GM23338 (cell line): ENCODE data around the gene CAMSAP1. TPM values are rescaled to one million over a fixed set of nuclear protein-coding genes. Genes with fewer than 3 reads are reported as not detected.

Experiments
- ATAC-seq: fragments of 200-7000 bp; cut with Tn5 transposase; 3 replicates; pipeline ENCODE4 v1.9.1; 2020
- DNase-seq: peaks from one replicate; pipeline ENCODE4 v3.0.0-alpha.2; 2015; ENCODE audit warnings: low spot score
- H2AFZ ChIP-seq: fragments of 200-600 bp; sonication (generic); 2 replicates; pipeline ENCODE4 v1.8.0; 2016; ENCODE audit warnings: antibody characterized with exemption, mild to moderate bottlenecking, moderate library complexity
- H3F3A ChIP-seq: fragments of 200-600 bp; sonication (generic); replicated peaks from 2 replicates; pipeline ENCODE4 v1.8.0; 2017; ENCODE audit warnings: antibody characterized with exemption, mixed run types, low read depth
- H3K27ac ChIP-seq: fragments of 200-600 bp; sonication (generic); 2 replicates; pipeline ENCODE4 v1.6.1; 2016; ENCODE audit warnings: low read depth
- H3K27me3 ChIP-seq: fragments of 200-600 bp; sonication (generic); 2 replicates; pipeline ENCODE4 v1.8.0; 2016; ENCODE audit warnings: mild to moderate bottlenecking, mixed run types, moderate library complexity; ENCODE audit not compliant: insufficient read depth
- H3K36me3 ChIP-seq: fragments of 200-600 bp; sonication (generic); 2 replicates; pipeline ENCODE4 v1.8.0; 2016; ENCODE audit warnings: mild to moderate bottlenecking; ENCODE audit not compliant: insufficient read depth
- H3K4me1 ChIP-seq: fragments of 200-600 bp; sonication (generic); 2 replicates; pipeline ENCODE4 v1.8.0; 2016; ENCODE audit warnings: mild to moderate bottlenecking, moderate library complexity; ENCODE audit not compliant: insufficient read depth
- H3K4me2 ChIP-seq: fragments of 200-600 bp; sonication (generic); 2 replicates; pipeline ENCODE4 v1.7.1; 2017; ENCODE audit warnings: mixed run types
- H3K4me3 ChIP-seq: fragments of 200-600 bp; sonication (generic); 2 replicates; pipeline ENCODE4 v1.6.1; 2016; ENCODE audit warnings: mixed run types
- H3K79me2 ChIP-seq: fragments of 200-600 bp; sonication (generic); replicated peaks from 2 replicates; pipeline ENCODE4 v1.8.0; 2017; ENCODE audit warnings: mild to moderate bottlenecking; ENCODE audit not compliant: insufficient read depth
- H3K9me2 ChIP-seq: fragments of 200-600 bp; sonication (generic); 2 replicates; pipeline ENCODE4 v1.8.0; 2017; ENCODE audit not compliant: insufficient read depth
- H4K20me1 ChIP-seq: fragments of 200-600 bp; sonication (generic); replicated peaks from 2 replicates; pipeline ENCODE4 v1.8.0; 2017; ENCODE audit warnings: mild to moderate bottlenecking; ENCODE audit not compliant: insufficient read depth
- H3K27ac Mint-ChIP-seq: 2 replicates; pipeline ENCODE4 v1.8.0; 2020; ENCODE audit warnings: inconsistent platforms, mild to moderate bottlenecking, moderate library complexity, mixed read lengths
- H3K27me3 Mint-ChIP-seq: 3 replicates; pipeline ENCODE4 v1.8.0; 2022; ENCODE audit warnings: low read depth, mild to moderate bottlenecking, moderate library complexity, mixed read lengths, inconsistent platforms; ENCODE audit not compliant: insufficient read depth, poor library complexity
- H3K36me3 Mint-ChIP-seq: 3 replicates; pipeline ENCODE4 v1.8.0; 2021; ENCODE audit warnings: low read depth, mild to moderate bottlenecking, inconsistent platforms, moderate library complexity, mixed read lengths
- H3K4me1 Mint-ChIP-seq: 3 replicates; pipeline ENCODE4 v1.8.0; 2020; ENCODE audit warnings: mild to moderate bottlenecking, inconsistent platforms, mixed read lengths
- H3K4me3 Mint-ChIP-seq: 3 replicates; pipeline ENCODE4 v1.8.0; 2021; ENCODE audit warnings: moderate library complexity, mild to moderate bottlenecking, inconsistent platforms, mixed read lengths
- H3K9me3 Mint-ChIP-seq: 3 replicates; pipeline ENCODE4 v1.8.0; 2020; ENCODE audit warnings: moderate library complexity, mild to moderate bottlenecking, inconsistent platforms, mixed read lengths
- CREB1 ChIP-seq: fragments of 250-450 bp; sonication (Bioruptor Pico); IDR thresholded peaks from 2 replicates; pipeline ENCODE4 v1.5.0; 2020; ENCODE audit warnings: low read depth, mild to moderate bottlenecking, moderate library complexity
- CTCF ChIP-seq, 2 experiments: fragments of 200-600 bp in 1 of 2; sonication (generic) in 1 of 2; conservative IDR thresholded peaks; 2 replicates each; pipeline versions ENCODE4 v1.5.1 to v1.6.1; 2016 to 2017; ENCODE audit warnings: antibody characterized with exemption in 2 of 2, low read depth in 2 of 2, mild to moderate bottlenecking in 2 of 2, moderate library complexity in 1 of 2
- ETS1 ChIP-seq: IDR thresholded peaks from 2 replicates; pipeline ENCODE4 v1.6.1; 2016; ENCODE audit warnings: antibody characterized with exemption
- EZH2 ChIP-seq: fragments of 200-600 bp; sonication (generic); IDR thresholded peaks from one replicate; pipeline ENCODE4 v1.8.0; 2017; ENCODE audit warnings: antibody characterized with exemption, mild to moderate bottlenecking, low read depth; ENCODE audit not compliant: unreplicated experiment
- EZH2phosphoT487 ChIP-seq: fragments of 200-600 bp; sonication (generic); IDR thresholded peaks from one replicate; pipeline ENCODE4 v1.8.1; 2018; ENCODE audit warnings: antibody characterized with exemption; ENCODE audit not compliant: unreplicated experiment
- JUNB ChIP-seq: IDR thresholded peaks from one replicate; pipeline ENCODE4 v1.6.1; 2016; ENCODE audit warnings: antibody characterized with exemption; ENCODE audit not compliant: unreplicated experiment
- NANOG ChIP-seq: IDR thresholded peaks from 2 replicates; pipeline ENCODE4 v1.6.1; 2016; ENCODE audit warnings: antibody characterized with exemption, borderline replicate concordance
- POLR2AphosphoS5 ChIP-seq: IDR thresholded peaks from 2 replicates; pipeline ENCODE4 v1.6.1; 2016; ENCODE audit warnings: antibody characterized with exemption, low read depth
- STAT1 ChIP-seq: IDR thresholded peaks from one replicate; pipeline ENCODE4 v1.6.1; 2016; ENCODE audit warnings: antibody characterized with exemption; ENCODE audit not compliant: unreplicated experiment
- ZNF114 ChIP-seq: fragments of 250-450 bp; sonication (Bioruptor Pico); IDR thresholded peaks from 2 replicates; pipeline ENCODE4 v1.5.0; 2020; ENCODE audit warnings: mild to moderate bottlenecking, moderate library complexity
- ZNF331 ChIP-seq: fragments of 250-450 bp; sonication (Bioruptor Pico); IDR thresholded peaks from 2 replicates; pipeline ENCODE4 v1.5.0; 2020; ENCODE audit warnings: low read depth, mild to moderate bottlenecking, moderate library complexity
- polyA plus RNA-seq: library from polyadenylated mRNA; unstranded; fragments of >200 nt; fragmentation: Nextera tagmentation; extraction: Ambion mirVana; gene quantifications from 2 replicates; pipeline ENCODE4 v1.2.1, GENCODE V29; 2016
- total RNA-seq: library from RNA; depleted of rRNA; stranded (reverse); fragments of >200 nt; shearing (Covaris generic); gene quantifications from 2 replicates; pipeline ENCODE4 v1.2.3, GENCODE V29; 2014
- TF ChIP-seq, protein P1 (sequence below): IDR thresholded peaks from one replicate; pipeline ENCODE4 v1.6.1; 2018; ENCODE audit warnings: antibody characterized with exemption; ENCODE audit not compliant: unreplicated experiment
- TF ChIP-seq, protein P2 (sequence below): fragments of 250-450 bp; sonication (Bioruptor Pico); IDR thresholded peaks from 2 replicates; pipeline ENCODE4 v1.5.0; 2020; ENCODE audit warnings: mild to moderate bottlenecking, moderate library complexity

The CAMSAP1 gene
- total and polyA plus RNA-seq, 2 experiments from 2014 or later, result 6.9 to 75.4 TPM

- TF ChIP-seq JUNB, result no peak
- TF ChIP-seq, protein P1, sequence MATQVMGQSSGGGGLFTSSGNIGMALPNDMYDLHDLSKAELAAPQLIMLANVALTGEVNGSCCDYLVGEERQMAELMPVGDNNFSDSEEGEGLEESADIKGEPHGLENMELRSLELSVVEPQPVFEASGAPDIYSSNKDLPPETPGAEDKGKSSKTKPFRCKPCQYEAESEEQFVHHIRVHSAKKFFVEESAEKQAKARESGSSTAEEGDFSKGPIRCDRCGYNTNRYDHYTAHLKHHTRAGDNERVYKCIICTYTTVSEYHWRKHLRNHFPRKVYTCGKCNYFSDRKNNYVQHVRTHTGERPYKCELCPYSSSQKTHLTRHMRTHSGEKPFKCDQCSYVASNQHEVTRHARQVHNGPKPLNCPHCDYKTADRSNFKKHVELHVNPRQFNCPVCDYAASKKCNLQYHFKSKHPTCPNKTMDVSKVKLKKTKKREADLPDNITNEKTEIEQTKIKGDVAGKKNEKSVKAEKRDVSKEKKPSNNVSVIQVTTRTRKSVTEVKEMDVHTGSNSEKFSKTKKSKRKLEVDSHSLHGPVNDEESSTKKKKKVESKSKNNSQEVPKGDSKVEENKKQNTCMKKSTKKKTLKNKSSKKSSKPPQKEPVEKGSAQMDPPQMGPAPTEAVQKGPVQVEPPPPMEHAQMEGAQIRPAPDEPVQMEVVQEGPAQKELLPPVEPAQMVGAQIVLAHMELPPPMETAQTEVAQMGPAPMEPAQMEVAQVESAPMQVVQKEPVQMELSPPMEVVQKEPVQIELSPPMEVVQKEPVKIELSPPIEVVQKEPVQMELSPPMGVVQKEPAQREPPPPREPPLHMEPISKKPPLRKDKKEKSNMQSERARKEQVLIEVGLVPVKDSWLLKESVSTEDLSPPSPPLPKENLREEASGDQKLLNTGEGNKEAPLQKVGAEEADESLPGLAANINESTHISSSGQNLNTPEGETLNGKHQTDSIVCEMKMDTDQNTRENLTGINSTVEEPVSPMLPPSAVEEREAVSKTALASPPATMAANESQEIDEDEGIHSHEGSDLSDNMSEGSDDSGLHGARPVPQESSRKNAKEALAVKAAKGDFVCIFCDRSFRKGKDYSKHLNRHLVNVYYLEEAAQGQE, result no peak
- TF ChIP-seq ZNF114 (CRISPR knock-in tag), result no peak
- TF ChIP-seq EZH2phosphoT487, result no peak
- TF ChIP-seq STAT1, result no peak
- no peak for TF ChIP-seq CTCF (conservative IDR thresholded peaks at IDR 0.05; ENCODE audit: low read depth in 2 of 2)
- TF ChIP-seq NANOG, result no peak
- TF ChIP-seq ZNF331 (CRISPR knock-in tag), result no peak
- no peak for TF ChIP-seq EZH2
- TF ChIP-seq, protein P2, sequence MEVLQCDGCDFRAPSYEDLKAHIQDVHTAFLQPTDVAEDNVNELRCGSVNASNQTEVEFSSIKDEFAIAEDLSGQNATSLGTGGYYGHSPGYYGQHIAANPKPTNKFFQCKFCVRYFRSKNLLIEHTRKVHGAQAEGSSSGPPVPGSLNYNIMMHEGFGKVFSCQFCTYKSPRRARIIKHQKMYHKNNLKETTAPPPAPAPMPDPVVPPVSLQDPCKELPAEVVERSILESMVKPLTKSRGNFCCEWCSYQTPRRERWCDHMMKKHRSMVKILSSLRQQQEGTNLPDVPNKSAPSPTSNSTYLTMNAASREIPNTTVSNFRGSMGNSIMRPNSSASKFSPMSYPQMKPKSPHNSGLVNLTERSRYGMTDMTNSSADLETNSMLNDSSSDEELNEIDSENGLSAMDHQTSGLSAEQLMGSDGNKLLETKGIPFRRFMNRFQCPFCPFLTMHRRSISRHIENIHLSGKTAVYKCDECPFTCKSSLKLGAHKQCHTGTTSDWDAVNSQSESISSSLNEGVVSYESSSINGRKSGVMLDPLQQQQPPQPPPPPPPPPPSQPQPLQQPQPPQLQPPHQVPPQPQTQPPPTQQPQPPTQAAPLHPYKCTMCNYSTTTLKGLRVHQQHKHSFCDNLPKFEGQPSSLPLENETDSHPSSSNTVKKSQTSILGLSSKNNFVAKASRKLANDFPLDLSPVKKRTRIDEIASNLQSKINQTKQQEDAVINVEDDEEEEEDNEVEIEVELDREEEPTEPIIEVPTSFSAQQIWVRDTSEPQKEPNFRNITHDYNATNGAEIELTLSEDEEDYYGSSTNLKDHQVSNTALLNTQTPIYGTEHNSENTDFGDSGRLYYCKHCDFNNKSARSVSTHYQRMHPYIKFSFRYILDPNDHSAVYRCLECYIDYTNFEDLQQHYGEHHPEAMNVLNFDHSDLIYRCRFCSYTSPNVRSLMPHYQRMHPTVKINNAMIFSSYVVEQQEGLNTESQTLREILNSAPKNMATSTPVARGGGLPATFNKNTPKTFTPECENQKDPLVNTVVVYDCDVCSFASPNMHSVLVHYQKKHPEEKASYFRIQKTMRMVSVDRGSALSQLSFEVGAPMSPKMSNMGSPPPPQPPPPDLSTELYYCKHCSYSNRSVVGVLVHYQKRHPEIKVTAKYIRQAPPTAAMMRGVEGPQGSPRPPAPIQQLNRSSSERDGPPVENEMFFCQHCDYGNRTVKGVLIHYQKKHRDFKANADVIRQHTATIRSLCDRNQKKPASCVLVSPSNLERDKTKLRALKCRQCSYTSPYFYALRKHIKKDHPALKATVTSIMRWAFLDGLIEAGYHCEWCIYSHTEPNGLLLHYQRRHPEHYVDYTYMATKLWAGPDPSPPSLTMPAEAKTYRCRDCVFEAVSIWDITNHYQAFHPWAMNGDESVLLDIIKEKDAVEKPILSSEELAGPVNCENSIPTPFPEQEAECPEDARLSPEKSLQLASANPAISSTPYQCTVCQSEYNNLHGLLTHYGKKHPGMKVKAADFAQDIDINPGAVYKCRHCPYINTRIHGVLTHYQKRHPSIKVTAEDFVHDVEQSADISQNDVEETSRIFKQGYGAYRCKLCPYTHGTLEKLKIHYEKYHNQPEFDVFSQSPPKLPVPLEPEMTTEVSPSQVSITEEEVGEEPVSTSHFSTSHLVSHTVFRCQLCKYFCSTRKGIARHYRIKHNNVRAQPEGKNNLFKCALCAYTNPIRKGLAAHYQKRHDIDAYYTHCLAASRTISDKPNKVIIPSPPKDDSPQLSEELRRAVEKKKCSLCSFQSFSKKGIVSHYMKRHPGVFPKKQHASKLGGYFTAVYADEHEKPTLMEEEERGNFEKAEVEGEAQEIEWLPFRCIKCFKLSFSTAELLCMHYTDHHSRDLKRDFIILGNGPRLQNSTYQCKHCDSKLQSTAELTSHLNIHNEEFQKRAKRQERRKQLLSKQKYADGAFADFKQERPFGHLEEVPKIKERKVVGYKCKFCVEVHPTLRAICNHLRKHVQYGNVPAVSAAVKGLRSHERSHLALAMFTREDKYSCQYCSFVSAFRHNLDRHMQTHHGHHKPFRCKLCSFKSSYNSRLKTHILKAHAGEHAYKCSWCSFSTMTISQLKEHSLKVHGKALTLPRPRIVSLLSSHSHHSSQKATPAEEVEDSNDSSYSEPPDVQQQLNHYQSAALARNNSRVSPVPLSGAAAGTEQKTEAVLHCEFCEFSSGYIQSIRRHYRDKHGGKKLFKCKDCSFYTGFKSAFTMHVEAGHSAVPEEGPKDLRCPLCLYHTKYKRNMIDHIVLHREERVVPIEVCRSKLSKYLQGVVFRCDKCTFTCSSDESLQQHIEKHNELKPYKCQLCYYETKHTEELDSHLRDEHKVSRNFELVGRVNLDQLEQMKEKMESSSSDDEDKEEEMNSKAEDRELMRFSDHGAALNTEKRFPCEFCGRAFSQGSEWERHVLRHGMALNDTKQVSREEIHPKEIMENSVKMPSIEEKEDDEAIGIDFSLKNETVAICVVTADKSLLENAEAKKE (CRISPR knock-in tag), result no peak
- TF ChIP-seq CREB1 (CRISPR knock-in tag), result no peak
- TF ChIP-seq POLR2AphosphoS5, result no peak
- TF ChIP-seq ETS1, result no peak
- peaks cover 65% of the 10 kb centered on the region for H4K20me1 ChIP-seq
- no peak overlapping the region for H3K4me2 ChIP-seq
- Mint-ChIP-seq H3K4me3 (no peak overlapping the region), H3K4me1 (peaks cover 51% of the 10 kb centered on the region), H3K27me3 (peaks cover 8% of the 10 kb centered on the region), H3K27ac (no peak overlapping the region), H3K36me3 (peaks cover 15% of the 10 kb centered on the region; the same call in 2 of the 3 replicates), H3K9me3 (no peaks in the 10 kb centered on the region)
- DNase-seq (no peak), ATAC-seq (no peak)
- H3K9me2 ChIP-seq, result no peaks in the 10 kb centered on the region
- H3K27me3 ChIP-seq, result no peaks in the 10 kb centered on the region
- H3K4me1 ChIP-seq, result peaks cover 45% of the 10 kb centered on the region
- no peaks in the 10 kb centered on the region for H3F3A ChIP-seq
- no peak overlapping the region for H2AFZ ChIP-seq
- H3K79me2 ChIP-seq, result peaks cover 100% of the 10 kb centered on the region
- H3K27ac ChIP-seq, result no peak overlapping the region
- H3K36me3 ChIP-seq, result no peaks in the 10 kb centered on the region
- H3K4me3 ChIP-seq, result no peak overlapping the region
These were observed 32.5 kb downstream of the CAMSAP1 start for GRCh38 chr9:135874859-135875258.
